Measurements from ENCODE around the gene CELSR1.
"Not testable (repeated sequence)": the region's sequence is repeated elsewhere in the genome, so short reads cannot be mapped to it uniquely, and the experiment has no call there.

The CELSR1 gene

DNA sequence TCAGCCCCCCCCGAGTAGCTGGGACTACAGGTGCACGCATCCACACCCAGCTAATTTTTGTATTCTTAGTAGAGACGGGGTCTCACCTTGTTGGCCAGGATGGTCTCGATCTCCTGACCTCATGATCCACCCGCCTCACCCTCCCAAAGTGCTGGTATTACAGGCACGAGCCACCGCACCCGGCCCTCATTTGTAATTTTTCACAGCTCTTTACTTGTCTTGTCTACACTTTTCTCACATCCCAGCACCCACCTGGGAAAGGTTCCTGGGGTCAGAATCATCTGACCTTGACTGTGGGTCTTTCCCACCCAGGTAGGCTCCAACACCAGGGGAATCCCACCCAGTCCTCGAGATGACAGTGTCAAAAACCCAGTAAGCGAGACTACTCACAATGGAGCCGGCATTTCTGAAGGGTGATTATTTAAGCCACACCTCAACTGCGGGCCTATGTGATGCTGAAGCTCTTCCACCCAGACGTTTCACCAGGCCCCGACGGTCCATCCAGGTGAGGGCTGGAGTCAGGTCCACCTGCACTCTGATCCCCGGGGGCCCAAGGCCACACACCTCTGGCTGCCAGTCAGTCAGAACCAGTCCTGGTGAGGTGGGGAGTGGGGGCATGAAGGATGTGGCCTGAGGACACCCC is 23.4 kb downstream of the CELSR1 start:
- DNase-seq (ENCODE audit: low read depth), result no peak

DNA sequence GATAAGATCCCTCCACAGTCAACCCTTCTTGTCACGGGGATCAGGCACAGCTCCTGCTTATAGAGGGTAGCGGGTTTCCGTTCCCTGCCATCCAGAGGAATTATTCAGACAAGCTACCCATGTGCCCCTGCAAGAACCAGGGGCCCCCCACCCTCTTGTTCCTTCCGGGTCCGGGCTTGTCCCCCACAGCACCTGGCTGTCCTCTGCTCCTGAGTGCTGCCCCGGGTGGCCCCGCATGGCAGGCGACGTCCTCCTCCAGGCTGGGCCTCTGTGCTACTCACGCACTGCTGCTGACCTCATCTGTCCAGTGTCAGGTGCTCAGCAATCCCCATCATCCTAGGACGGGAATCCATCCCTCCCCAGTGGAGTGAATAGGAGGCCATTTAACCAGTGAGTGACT is 24.7 kb downstream of the CELSR1 start:
- no peak for DNase-seq (ENCODE audit: low read depth)

DNA sequence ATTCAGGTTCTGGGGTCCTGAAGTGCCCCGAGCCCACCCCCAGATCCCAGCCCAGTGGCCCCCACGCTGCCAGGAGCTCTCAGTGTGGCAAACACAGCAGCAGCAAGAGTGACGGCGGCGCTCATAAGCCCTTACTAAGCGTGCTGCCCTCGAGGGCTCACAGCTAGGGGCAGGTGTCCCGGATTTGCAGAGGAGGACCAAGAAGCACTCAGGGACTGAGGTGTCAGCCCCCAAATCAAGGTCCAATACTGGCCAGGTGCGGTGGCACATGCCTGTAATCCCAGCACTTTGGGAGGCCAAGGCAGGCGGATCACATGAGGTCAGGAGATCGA is 25.4 kb downstream of the CELSR1 start:
- DNase-seq (ENCODE audit: low read depth), result no peak

DNA sequence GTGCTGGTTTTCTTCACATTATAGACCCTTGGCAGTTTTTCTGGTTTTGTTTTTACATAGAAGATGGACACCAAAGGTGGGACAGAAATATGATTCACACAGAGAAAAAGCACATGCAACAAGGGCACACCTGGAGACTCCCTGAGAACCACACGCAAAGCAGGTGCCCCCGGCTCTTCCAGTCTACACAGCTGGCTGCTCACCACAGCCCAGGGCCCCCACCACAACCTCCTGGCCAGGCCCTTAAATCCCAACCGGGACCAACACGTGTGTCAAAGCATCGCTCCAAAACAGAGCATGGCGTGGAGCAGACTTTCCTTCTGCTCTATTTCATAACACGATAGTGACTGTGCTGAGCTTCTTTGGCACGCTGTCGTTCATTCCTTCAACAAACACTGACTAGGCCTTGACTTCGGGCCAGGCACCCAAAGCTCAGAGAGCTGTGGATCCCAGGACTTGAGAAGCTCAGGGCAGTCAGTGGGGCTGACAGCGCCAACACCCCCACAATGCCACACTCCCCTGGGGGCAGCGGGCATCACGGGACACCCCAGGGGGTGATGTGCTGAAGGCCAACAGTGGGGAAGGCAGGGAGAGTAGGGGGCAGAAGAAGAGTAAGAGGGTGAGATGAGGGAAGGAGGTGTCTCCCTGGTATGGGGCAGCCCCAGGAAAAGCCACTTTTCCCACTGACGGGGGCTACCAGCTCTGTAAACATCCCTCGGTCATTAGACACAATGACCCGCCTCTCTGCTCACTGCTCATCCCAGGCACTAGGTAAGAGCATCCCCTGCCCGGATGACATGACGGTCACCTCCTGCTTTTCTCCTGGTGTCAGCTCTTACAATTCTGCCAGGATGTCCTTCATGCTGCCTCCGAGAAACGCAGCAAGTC is 26.0 kb downstream of the CELSR1 start:
- no peak for DNase-seq (ENCODE audit: low read depth)

DNA sequence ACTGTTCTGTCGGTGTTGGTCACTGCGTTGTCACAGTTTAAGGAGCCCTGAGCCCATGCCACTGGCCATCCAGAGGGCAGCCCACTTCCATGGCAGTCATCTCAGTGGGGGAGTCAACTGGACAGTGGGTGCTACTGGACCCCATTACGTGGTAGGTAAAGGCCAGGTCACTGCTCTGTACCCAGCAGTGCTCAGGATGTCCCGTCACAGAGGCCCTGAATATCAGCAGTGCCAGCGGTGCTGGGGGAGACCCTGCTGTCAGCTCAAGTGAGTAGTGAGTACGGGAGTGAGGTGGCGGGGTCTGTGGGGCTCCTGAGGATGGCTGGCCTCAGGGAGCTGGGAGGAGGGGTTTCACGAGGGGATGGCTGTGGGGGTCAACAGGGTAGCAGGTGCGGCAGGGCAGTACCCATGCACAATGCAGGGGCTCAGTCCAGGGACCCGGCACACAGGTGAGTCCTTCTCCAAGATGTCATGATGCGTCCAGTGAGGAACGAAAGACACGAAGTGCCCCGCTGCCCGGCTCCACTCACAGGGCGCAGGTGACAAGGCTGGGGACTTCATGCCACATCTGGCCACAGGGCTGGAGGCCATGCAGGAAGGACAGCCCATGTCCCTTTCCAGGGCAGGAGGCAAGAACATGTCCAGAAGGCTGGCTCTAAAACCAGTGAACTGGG is 27.9 kb downstream of the CELSR1 start:
- DNase-seq (ENCODE audit: low read depth), result no peak

DNA sequence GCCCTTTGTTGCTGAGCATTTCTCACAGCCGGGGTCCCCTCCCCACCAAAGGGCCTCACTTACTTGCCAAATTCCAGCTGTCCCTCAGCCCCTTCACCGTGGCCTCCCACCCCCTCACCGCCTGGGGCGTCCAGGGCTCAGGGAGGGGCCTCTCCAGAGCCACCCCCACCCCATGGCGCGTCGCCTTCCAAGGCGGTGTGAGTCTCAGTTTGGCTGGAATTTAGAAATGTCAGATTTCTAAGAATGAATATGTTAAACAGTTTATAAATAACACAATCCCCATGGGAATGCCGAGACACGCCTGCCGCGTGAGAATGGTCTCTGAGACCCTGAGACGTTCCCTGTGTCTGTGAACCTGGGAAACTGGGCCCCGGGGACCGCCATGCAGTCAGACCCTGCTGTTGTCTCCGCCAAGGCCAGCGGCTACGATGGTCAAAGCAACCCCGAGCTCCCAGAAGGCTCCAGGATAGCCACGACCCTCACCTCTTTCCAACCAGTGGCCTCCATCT is 28.9 kb downstream of the CELSR1 start:
- no peak for DNase-seq (ENCODE audit: low read depth)

DNA sequence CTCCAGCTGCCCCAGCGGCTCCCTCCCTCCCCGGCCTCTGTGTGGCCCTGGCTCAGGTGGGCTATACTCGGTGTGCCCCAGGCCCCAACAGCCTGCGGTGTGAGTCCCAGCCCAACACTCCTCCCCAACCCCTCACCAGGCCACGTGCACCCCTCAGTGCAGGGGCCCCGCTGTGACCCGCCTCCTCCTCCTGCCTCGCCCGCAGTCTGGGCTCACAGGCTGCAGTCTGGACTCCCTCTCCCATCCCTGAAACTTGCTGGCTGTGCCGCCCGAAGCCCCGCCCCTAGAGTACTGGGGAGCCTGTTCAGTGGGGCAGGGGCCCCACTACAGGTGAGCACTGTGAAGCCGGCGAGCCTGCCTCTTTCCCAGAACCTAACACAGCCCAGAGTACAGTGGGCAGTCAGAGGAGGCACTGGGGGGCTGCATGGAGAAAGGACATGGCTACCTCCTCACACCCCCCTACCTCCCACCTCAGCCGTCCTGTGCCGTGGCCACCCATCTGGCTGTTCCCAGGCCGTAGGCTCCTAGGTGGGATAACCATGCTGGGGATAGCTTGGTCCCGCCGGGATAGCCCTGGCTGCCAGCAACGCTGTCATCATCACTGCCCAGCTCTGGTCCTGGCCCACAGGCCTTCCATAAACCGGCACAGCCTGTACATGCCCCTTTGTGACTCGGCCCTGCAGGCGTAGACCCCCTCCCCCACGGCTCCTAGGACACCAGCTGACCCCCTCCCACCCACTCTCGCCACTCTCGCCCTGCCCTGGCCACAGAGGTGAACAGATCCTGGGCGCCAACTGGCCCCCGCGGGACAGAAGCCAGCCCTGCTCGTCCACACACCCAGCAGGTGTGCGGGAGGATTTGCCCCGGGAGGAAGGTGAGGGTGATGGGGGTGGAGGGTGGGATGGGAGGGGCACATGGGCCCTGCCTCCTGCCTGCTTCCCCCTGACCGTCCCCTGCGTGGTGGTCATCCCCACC is 29.7 kb downstream of the CELSR1 start:
- no peak for DNase-seq (ENCODE audit: low read depth)

DNA sequence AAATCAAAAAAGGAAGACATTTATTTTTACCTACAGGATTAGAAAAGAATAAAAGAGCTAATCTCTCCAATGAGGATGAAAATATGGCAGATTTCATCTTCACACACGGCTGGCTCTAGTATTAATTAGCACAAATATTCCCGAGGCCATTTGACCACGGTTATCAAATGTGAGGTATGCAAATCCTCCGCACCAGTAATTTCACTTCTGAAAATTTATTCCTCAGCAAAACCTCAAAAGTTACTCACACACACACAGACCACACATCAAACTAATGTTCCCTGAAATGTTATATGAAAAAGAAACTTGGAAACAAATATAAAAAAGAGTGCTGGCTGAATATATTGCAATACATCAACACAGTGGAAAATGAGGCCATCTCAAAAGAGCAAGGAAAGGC is 32.8 kb downstream of the CELSR1 start:
- DNase-seq (ENCODE audit: low read depth), result no peak

DNA sequence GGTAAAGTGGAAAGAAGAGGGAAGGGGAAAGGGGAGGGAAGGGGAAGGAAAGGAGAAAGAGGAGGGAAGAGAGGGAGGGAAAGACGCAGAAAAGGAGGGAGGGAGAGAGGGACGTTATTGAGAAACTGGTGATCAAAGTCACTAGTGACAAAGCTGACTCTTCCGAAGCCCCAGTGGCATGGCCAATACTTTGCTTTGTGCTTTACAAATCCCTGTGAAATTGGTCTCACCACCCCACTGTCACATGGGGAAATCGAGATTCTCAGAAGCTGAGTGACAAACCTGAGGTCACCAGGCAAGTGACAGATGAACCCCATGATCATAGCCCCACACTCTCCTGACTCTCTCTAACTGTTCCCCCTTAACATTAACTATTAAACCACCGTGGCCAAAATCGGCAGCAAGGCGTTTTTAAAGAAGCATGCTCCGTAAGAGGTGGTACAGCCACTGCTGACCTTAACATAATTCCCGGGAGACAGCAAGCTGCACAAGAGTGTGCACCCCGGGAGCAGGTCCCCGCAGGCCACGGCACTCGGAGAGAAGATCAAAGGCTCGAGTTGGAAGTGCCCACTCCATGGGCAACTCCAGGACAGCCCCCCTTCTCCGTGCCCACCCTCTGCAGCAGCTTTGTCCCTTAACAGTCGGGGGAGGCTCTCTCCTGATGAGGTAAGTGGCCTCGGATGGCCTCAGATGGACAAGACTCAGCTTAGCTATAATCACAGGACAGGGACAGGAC is 34.8 kb downstream of the CELSR1 start:
- no peak for DNase-seq (ENCODE audit: low read depth)

DNA sequence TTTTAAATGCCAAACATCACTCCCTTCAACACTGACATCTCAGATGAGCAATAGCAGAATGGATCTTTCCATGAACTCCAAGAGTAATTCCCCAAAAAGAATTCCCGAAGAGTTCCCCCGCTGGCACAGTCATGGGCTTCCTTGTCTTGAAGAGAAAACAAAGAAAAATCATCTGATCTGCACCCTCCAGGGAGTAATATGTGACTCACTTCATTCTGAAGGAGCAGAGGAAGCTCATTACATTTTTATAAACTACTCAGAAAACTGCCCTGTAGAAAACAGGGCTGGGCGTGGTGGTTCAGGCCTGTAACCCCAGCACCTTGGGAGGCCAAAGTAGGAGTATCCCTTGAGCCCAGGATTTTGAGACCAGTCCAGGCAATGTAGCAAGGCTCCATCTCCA is 35.7 kb downstream of the CELSR1 start:
- DNase-seq (ENCODE audit: low read depth), result peak; percentile 68

DNA sequence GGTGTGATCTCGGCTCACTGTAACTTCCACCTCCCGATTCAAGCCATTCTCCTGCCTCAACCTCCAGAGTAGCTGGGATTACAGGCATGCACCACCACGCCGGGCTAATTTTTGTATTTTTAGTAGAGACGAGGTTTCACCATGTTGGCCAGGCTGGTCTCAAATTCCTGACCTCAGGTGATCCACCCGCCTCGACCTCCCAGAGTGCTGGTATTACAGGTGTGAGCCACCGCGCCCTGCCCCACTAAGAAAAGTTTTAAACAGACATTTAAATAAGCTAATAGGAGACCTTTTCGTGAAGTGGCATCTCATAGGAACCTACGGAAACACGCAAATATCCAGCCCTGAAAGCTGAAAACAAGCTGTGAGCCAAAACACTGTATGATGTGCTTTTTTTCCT is 36.2 kb downstream of the CELSR1 start:
- not testable (repeated sequence) for DNase-seq (ENCODE audit: low read depth)

DNA sequence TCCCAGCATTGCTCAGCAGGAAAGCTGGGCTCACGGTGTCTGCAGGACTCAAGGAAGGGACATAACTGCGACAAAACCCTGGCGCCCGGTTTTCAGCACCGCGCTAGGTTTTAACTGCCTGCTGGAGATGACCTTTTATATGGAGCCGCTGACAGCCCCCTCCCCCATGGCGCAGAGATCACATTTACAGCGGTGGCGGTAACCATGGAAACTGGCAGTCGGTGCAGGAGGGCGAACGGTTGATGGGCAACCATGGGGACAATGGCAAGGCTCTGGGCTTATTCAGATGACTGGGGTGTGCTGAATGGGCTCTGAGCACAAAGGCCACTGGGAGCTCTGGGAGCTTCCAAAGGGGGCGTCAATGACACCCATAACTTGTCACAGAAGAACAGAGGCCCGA is 37.2 kb downstream of the CELSR1 start:
- DNase-seq (ENCODE audit: low read depth), result no peak

DNA sequence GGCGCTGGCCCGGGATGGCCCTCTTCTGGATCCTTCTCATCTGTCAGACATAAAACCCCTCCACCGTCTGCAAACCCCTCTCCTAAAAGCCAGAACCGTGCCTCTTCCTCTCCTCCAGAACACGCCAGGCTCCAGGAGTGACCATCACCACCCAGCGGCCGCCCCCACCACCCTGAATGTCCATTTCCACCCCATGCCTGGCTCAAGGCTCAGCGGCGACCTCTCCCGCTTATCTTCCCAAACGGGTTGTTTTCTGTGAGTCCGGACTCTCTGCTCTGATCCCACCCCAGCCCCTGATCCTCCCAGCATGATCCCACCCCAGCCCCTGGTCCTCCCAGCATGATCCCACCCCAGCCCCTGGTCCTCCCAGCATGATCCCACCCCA is 37.6 kb downstream of the CELSR1 start:
- DNase-seq (ENCODE audit: low read depth), result no peak

DNA sequence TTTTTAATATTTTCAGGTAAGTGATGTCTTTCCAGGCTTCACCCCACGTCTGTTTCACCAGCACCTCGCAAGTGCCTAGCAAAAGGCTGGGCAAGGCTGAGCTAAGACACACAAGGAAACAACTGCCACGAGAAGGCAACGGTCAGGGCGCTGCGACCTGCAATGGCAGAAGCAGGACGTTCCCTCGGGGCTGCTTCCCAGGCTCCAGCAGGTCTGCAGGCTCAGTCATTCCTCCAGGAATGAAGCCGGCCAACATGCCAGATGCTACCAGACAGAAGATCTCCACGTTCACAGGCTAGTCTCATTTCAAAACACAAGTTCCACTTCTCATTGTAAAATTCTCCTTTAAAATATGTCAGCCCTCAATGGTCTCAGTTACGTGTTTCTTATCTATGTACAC is 45.5 kb downstream of the CELSR1 start:
- no peak for DNase-seq (ENCODE audit: low read depth)

DNA sequence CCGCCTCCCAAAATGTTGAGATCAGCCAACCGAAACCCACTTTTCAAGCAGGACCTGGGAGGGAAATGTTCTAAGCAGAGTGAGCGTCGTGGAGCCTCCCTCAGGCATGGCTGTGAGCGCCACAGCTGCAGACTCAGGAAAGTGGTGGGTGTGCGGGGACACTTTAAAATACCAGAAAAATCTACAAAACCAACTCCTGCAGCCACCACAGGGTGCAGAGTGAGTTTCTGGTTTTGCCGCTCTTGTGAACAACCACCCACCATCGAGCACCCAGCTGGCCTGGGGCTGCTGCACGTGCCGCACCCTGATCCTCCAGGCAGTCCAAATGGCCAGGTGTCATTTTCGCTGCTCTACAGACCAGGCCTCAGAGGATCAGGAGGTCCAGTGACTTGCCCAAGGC is 46.9 kb downstream of the CELSR1 start:
- no peak for DNase-seq (ENCODE audit: low read depth)

DNA sequence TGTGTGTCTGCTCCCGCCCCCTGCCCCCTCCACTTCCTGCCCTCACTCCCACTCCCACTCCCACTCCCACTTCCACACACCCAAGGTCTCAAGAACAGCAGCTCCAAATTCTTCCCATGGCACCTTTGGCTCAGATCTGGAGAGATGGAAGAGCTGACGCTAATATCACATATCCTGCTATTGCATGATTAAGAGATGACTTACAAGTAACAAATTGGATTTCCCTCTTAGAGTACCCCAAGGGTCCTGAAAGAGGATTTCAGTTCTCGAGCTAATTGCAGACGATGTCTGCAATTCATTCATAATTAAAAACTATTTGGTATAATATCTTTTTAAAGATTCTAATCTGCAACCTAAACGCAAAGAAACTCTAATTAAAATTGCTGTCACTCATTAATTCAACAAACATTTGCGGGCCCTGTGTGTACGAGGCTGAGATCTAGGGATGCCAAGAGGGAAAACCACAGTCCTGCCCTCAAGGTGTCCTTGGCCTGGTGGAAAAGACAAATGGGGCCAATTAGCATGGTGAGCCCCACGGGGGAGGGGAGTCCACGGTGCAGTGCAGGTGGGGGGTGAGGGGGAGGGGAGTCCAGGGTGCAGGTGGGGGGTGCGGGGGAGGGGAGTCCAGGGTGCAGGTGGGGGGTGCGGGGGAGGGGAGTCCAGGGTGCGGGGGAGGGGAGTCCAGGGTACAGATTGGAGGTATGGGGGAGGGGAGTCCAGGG is 50.3 kb downstream of the CELSR1 start:
- no peak for DNase-seq (ENCODE audit: low read depth)

DNA sequence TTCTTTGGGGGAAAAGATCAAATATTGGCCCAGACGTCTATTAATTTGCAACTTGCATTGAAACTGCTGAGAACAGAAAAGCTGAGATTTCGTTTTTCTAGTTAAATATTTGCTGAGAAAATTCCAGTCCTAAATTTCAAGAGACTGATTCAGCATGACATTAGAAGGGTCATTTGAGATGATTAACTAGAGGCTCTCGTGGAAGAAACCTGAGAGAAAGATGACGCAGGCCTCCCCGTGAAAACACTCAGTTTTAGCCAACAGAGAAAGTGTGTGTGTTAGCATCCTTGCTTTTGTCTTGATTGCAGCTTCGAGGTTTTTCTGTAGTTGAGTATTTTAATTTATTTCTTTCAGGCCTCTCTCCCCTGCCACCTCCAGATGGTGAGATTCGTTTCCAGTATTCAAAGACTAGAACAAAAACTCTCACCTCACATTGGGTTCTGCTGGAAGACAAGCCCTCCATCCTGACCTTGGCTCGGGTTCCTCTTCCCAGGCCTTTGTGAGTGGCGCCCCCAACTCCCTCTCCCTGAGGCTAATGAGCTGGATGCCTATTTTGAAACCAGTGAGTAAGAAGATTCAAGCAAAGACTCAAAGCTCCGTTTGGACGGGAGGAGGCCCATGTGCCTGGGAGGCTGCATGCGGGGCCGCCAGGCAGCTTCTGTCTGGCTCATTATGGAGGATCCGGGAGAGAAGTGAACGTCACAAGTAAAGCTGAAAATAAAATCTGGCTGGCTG is 52.4 kb downstream of the CELSR1 start:
- peak; percentile 32 for DNase-seq (ENCODE audit: low read depth)

DNA sequence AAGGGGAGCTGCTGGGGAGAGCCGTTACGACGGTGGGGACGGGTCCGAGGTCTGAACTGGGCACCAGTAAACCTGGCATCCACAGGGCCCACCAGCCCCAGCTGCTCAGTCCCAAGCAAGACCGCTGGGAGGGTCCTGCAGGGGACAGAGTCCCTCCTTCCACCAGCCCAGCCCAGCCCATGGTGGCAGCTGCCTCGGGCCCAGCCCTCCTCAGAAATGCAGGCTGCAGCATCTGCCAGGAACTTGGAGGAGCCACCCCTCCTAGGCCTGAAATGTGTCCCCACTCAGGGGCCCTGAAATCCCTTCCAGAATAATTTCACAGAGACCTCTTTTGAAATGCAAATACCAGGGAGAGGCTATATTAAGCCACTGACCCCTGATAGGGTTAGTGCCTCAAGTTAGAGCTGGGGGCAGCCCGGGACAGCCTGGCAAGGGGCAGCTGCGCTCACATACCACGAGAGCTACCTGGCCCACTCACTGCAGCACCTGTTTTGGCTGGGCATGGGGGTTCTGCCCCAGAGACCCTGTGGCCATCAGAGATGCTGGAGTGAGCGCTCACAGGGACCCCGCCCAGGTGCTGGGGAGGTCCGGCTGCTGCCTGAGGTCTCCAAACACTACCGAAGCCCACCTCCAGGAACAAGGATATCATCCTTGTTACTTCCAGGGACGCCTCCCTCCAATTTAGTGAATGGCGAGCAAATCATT is 53.1 kb downstream of the CELSR1 start:
- DNase-seq (ENCODE audit: low read depth), result no peak

DNA sequence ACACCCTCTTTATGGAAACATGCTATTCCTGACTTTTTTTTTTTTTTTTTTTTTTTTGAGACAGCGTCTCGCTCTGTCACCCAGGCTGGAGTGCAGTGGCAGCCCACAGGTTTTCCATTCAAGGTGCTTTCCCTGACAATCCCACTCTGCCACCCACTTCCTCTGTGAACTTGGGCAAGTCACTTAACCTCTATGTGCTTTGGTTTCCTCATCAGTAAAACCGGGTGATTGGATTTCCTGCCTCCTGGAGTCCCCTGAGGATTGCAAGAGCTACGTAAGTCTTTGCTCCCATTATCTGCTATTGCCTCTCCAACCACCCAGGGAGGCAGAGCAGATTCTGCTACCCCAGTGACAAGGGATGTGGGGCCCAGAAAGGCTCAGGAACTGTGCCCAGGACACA is 54.1 kb downstream of the CELSR1 start:
- no peak for DNase-seq (ENCODE audit: low read depth)

Measured in iris pigment epithelial cell (primary cell).